MCF 10A (cell line): ENCODE results near the gene CHRNA7. TPM values are rescaled to one million over a fixed set of nuclear protein-coding genes. Genes with fewer than 3 reads are reported as not detected.

Experiments
- Bru-seq: library from RNA; stranded (reverse); fragments of 400-500 nt; gene quantifications from one replicate; lab custom pipeline; 2021; lab: Mats Ljungman, UMichigan
- BruChase-seq, 2 experiments: library from RNA; stranded (reverse); fragments of 400-500 nt; gene quantifications; one replicate each; lab custom pipeline; 2021; lab: Mats Ljungman, UMichigan
- BruUV-seq: library from RNA; stranded (reverse); fragments of 400-500 nt; replicated peaks from 2 replicates; lab custom pipeline; 2021; lab: Mats Ljungman, UMichigan
- CTCF ChIA-PET: fragments of 300-600 bp; sonication (Branson Sonifier 250); formaldehyde crosslinking; extraction: SDS; loops from one replicate; lab custom pipeline; 2021; ENCODE audit warnings: antibody characterized with exemption, inconsistent platforms; lab: Yijun Ruan, JAX
- POLR2A ChIA-PET: fragments of 300-600, 350-650 bp; sonication (Branson Sonifier 250); formaldehyde crosslinking; extraction: SDS; loops from one replicate; lab custom pipeline; 2020; ENCODE audit warnings: antibody characterized with exemption, inconsistent platforms; lab: Yijun Ruan, JAX
- DNase-seq: peaks from one replicate; pipeline ENCODE4 v3.0.0-alpha.2; 2018; ENCODE audit not compliant: unreplicated experiment
- H3K27ac Mint-ChIP-seq: one replicate; pipeline ENCODE4 v1.8.0; 2022; ENCODE audit warnings: mild to moderate bottlenecking, low read depth, mixed read lengths; ENCODE audit not compliant: unreplicated experiment
- H3K27me3 Mint-ChIP-seq: one replicate; pipeline ENCODE4 v1.8.0; 2022; ENCODE audit warnings: mixed read lengths; ENCODE audit not compliant: insufficient read depth, unreplicated experiment
- H3K36me3 Mint-ChIP-seq: one replicate; pipeline ENCODE4 v1.8.0; 2022; ENCODE audit warnings: mild to moderate bottlenecking, moderate library complexity, mixed read lengths; ENCODE audit not compliant: insufficient read depth, unreplicated experiment
- H3K4me1 Mint-ChIP-seq: one replicate; pipeline ENCODE4 v1.8.0; 2022; ENCODE audit warnings: mixed read lengths; ENCODE audit not compliant: insufficient read depth, unreplicated experiment
- H3K4me3 Mint-ChIP-seq: one replicate; pipeline ENCODE4 v1.8.0; 2022; ENCODE audit warnings: mild to moderate bottlenecking, moderate library complexity, mixed read lengths; ENCODE audit not compliant: unreplicated experiment
- H3K9me3 Mint-ChIP-seq: one replicate; pipeline ENCODE4 v1.8.0; 2022; ENCODE audit warnings: mixed read lengths; ENCODE audit not compliant: unreplicated experiment
- CTCF ChIP-seq: fragments of 200-600 bp; IDR thresholded peaks from one replicate; pipeline ENCODE4 v1.8.0; 2022; ENCODE audit warnings: antibody characterized with exemption, mild to moderate bottlenecking; ENCODE audit not compliant: unreplicated experiment
- intact Hi-C: fragments of 100-400 bp; cut with micrococcal nuclease; formaldehyde crosslinking; loops from 2 replicates; pipeline ENCODE4 v1.14.1; 2022
- long read RNA-seq: library from polyadenylated mRNA; stranded (forward); transcript quantifications from one replicate; pipeline ENCODE4 v2.0.0, GENCODE V29; 2022
- total RNA-seq: library from RNA; stranded (reverse); gene quantifications from 2 replicates; pipeline ENCODE4 v1.2.3, GENCODE V29; 2022

Gene CHRNA7
- 0.20 and 0.23 TPM in 2 replicates for total RNA-seq
- percentile 2 among the genes with signal in this experiment for Bru-seq, nascent RNA
- BruChase-seq, experiment 1, labeled RNA remaining after a 6-hour chase, result percentile 1 among the genes with signal in this experiment
- percentile 2 among the genes with signal in this experiment for BruChase-seq, experiment 2, labeled RNA remaining after a 2-hour chase
- long read RNA-seq, result 0 reads

- no TSS peak for BruUV-seq
- ChIA-PET CTCF (no interaction called here), POLR2A (no interaction called here)
- TF ChIP-seq CTCF, result no peak
- Mint-ChIP-seq H3K27me3 (peaks cover 80% of the 10 kb centered on the region), H3K36me3 (no peaks in the 10 kb centered on the region), H3K4me3 (peak within 1 kb of the TSS; percentile 41), H3K9me3 (no peaks in the 10 kb centered on the region), H3K27ac (no peak within 1 kb of the TSS), H3K4me1 (no peaks in the 10 kb centered on the region)
- intact Hi-C loops, result no loop called here
- DNase-seq, result peak; percentile 22
These were observed at the start of gene CHRNA7 for GRCh38 chr15:32029862-32030781. CHRNA7 (plus strand) TSS chr15:32030515; CDS start chr15:32030595, 80 bp downstream.

- ChIA-PET CTCF (interaction anchor here (0.7 to 3.3 kb wide), 3 partner anchors 8 to 13 kb away, joined by 3 to 28 read pairs (median 9); no protein-coding TSS in a partner anchor), POLR2A (no interaction called here)
- H3K36me3 Mint-ChIP-seq, result no peaks in the 10 kb centered on the region
- TF ChIP-seq CTCF, result no peak
- intact Hi-C loops, result no loop called here
- DNase-seq, result no peak
- H3K4me3 Mint-ChIP-seq, result no peak overlapping the region
- H3K27me3 Mint-ChIP-seq, result peaks cover 50% of the 10 kb centered on the region
- H3K9me3 Mint-ChIP-seq, result no peaks in the 10 kb centered on the region
- no TSS peak for BruUV-seq
- no peaks in the 10 kb centered on the region for H3K4me1 Mint-ChIP-seq
- H3K27ac Mint-ChIP-seq, result no peak overlapping the region
These were observed 44.7 kb upstream of the CHRNA7 start for GRCh38 chr15:31985607-31986006.

- Mint-ChIP-seq H3K4me1 (no peaks in the 10 kb centered on the region), H3K36me3 (no peaks in the 10 kb centered on the region), H3K27ac (no peak overlapping the region), H3K9me3 (no peaks in the 10 kb centered on the region), H3K4me3 (no peak overlapping the region), H3K27me3 (peaks cover 13% of the 10 kb centered on the region)
- ChIA-PET POLR2A (interaction anchor here (1.1 kb wide), 1 partner anchor 49 kb away, joined by 4 read pairs; no protein-coding TSS in a partner anchor), CTCF (interaction anchor here (0.6 to 0.8 kb wide), 2 partner anchors 15 to 192 kb away, joined by 4 to 9 read pairs; no protein-coding TSS in a partner anchor)
- TF ChIP-seq CTCF, result no peak
- DNase-seq, result no peak
- intact Hi-C loops, result no loop called here
- BruUV-seq, result no TSS peak
These were observed 37.3 kb upstream of the CHRNA7 start for GRCh38 chr15:31993062-31993461.

- Mint-ChIP-seq H3K4me3 (no peak overlapping the region), H3K4me1 (no peaks in the 10 kb centered on the region), H3K36me3 (no peaks in the 10 kb centered on the region), H3K27me3 (peaks cover 25% of the 10 kb centered on the region), H3K27ac (no peak overlapping the region), H3K9me3 (no peaks in the 10 kb centered on the region)
- POLR2A ChIA-PET, result no interaction called here
- no peak for DNase-seq
- no peak for TF ChIP-seq CTCF
- intact Hi-C loops, result no loop called here
- BruUV-seq, result no TSS peak
- CTCF ChIA-PET, result interaction anchor here (1.7 kb wide), 1 partner anchor 19 kb away, joined by 3 read pairs; no protein-coding TSS in a partner anchor
These were observed 32.6 kb upstream of the CHRNA7 start for GRCh38 chr15:31997711-31998110.
